IMR-90 (cell line): Measurements from ENCODE around the gene BMP4. TPM values are rescaled to one million over a fixed set of nuclear protein-coding genes. Genes with fewer than 3 reads are reported as not detected.

ENCODE experiments used
- ATAC-seq: fragments of 200-7000 bp; cut with Tn5 transposase; 2 replicates; pipeline ENCODE4 v1.9.1; 2020; ENCODE audit warnings: low read depth, mild to moderate bottlenecking, moderate library complexity
- BruUV-seq: library from RNA; stranded (reverse); fragments of 400-500 nt; replicated peaks from 2 replicates; lab custom pipeline; 2021; lab: Mats Ljungman, UMichigan
- CTCF ChIA-PET: fragments of 300-600 bp; formaldehyde crosslinking; extraction: SDS; loops from one replicate; lab custom pipeline; 2021; ENCODE audit warnings: antibody characterized with exemption; lab: Yijun Ruan, JAX
- POLR2A ChIA-PET: fragments of 300-600 bp; sonication (Branson Sonifier 250); formaldehyde crosslinking; loops from one replicate; lab custom pipeline; 2022; ENCODE audit warnings: antibody characterized with exemption; ENCODE audit not compliant: unreplicated experiment; lab: Charles Lee
- DNase-seq: peaks from one replicate; pipeline ENCODE4 v3.0.0; 2013
- H2AFZ ChIP-seq: replicated peaks from 2 replicates; pipeline ENCODE3; 2013; ENCODE audit warnings: low read length, mild to moderate bottlenecking; ENCODE audit not compliant: poor library complexity
- H2AK5ac ChIP-seq: 2 replicates; pipeline ENCODE4 v1.6.1; 2013; ENCODE audit warnings: low read depth, low read length, inconsistent platforms
- H2AK9ac ChIP-seq: replicated peaks from 2 replicates; pipeline ENCODE3; 2013; ENCODE audit warnings: mild to moderate bottlenecking, low read depth, low read length, moderate library complexity; ENCODE audit not compliant: poor library complexity
- H2BK120ac ChIP-seq: 2 replicates; pipeline ENCODE4 v1.6.1; 2013; ENCODE audit warnings: low read depth, low read length, inconsistent platforms
- H2BK15ac ChIP-seq: 3 replicates; pipeline ENCODE4 v1.6.1; 2013; ENCODE audit warnings: low read depth, low read length, inconsistent platforms
- H2BK20ac ChIP-seq: 2 replicates; pipeline ENCODE4 v1.6.1; 2013; ENCODE audit warnings: low read depth, mild to moderate bottlenecking, inconsistent platforms, low read length, moderate library complexity
- H2BK5ac ChIP-seq: 2 replicates; pipeline ENCODE4 v1.6.1; 2013; ENCODE audit warnings: mild to moderate bottlenecking, low read depth, low read length, inconsistent platforms; ENCODE audit not compliant: poor library complexity, severe bottlenecking
- H3K14ac ChIP-seq: replicated peaks from 2 replicates; pipeline ENCODE4 v1.6.1; 2013; ENCODE audit warnings: low read depth, low read length, inconsistent platforms
- H3K18ac ChIP-seq: 2 replicates; pipeline ENCODE4 v1.6.1; 2013; ENCODE audit warnings: low read depth, low read length, control low read depth
- H3K23ac ChIP-seq: 2 replicates; pipeline ENCODE4 v1.6.1; 2013; ENCODE audit warnings: low read depth, low read length, inconsistent platforms
- H3K27ac ChIP-seq: 2 replicates; pipeline ENCODE4 v1.5.1; 2013; ENCODE audit warnings: mild to moderate bottlenecking, control low read depth, low read length; ENCODE audit not compliant: insufficient read depth
- H3K27me3 ChIP-seq: 2 replicates; pipeline ENCODE4 v1.6.1; 2013; ENCODE audit warnings: low read length; ENCODE audit not compliant: control insufficient read depth, insufficient read depth
- H3K36me3 ChIP-seq: 2 replicates; pipeline ENCODE4 v1.6.1; 2013; ENCODE audit warnings: low read length, mixed read lengths; ENCODE audit not compliant: control insufficient read depth, insufficient read depth
- H3K4ac ChIP-seq: 2 replicates; pipeline ENCODE4 v1.6.1; 2013; ENCODE audit warnings: low read depth, low read length, inconsistent platforms
- H3K4me1 ChIP-seq: 2 replicates; pipeline ENCODE4 v1.6.1; 2013; ENCODE audit warnings: low read length, mixed read lengths; ENCODE audit not compliant: control insufficient read depth, insufficient read depth
- H3K4me2 ChIP-seq: 2 replicates; pipeline ENCODE4 v1.6.1; 2013; ENCODE audit warnings: low read depth, mild to moderate bottlenecking, control low read depth, low read length, moderate library complexity
- H3K4me3 ChIP-seq: 2 replicates; pipeline ENCODE4 v1.5.1; 2013; ENCODE audit warnings: low read depth, mild to moderate bottlenecking, control low read depth, low read length, moderate library complexity; ENCODE audit not compliant: insufficient read depth
- H3K56ac ChIP-seq: 2 replicates; pipeline ENCODE4 v1.6.1; 2013; ENCODE audit warnings: low read length, inconsistent platforms; ENCODE audit not compliant: insufficient read depth; ENCODE audit errors: extremely low read depth
- H3K79me1 ChIP-seq, 2 experiments: 2 replicates each; pipeline ENCODE4 v1.6.1; 2013; ENCODE audit warnings: low read length in 2 of 2, inconsistent platforms in 1 of 2, low read depth in 1 of 2
- H3K9ac ChIP-seq: 2 replicates; pipeline ENCODE4 v1.6.1; 2013; ENCODE audit warnings: low read depth, low read length, control low read depth
- H3K9me1 ChIP-seq: 2 replicates; pipeline ENCODE4 v1.6.1; 2013; ENCODE audit warnings: low read length, inconsistent platforms; ENCODE audit not compliant: insufficient read depth
- H3K9me3 ChIP-seq: 2 replicates; pipeline ENCODE4 v1.6.1; 2013; ENCODE audit warnings: low read length; ENCODE audit not compliant: control insufficient read depth, insufficient read depth
- H4K20me1 ChIP-seq: 2 replicates; pipeline ENCODE4 v1.6.1; 2013; ENCODE audit warnings: low read length, inconsistent platforms; ENCODE audit not compliant: insufficient read depth
- H4K5ac ChIP-seq: 2 replicates; pipeline ENCODE4 v1.6.1; 2013; ENCODE audit warnings: mild to moderate bottlenecking, low read depth, low read length, control low read depth
- H4K8ac ChIP-seq, 2 experiments: 2 replicates each; pipeline ENCODE4 v1.6.1; 2013; ENCODE audit warnings: low read depth in 2 of 2, low read length in 2 of 2, control low read depth in 1 of 2, inconsistent platforms in 1 of 2
- H4K91ac ChIP-seq: 2 replicates; pipeline ENCODE4 v1.6.1; 2013; ENCODE audit warnings: low read depth, low read length, inconsistent platforms; ENCODE audit not compliant: insufficient read depth
- BHLHE40 ChIP-seq: fragments of 150-350 bp; IDR thresholded peaks from 2 replicates; pipeline ENCODE4 v1.6.1; 2016; ENCODE audit warnings: mild to moderate bottlenecking, low read depth, low read length
- CEBPB ChIP-seq: IDR thresholded peaks from 2 replicates; pipeline ENCODE4 v1.6.1; 2012; ENCODE audit warnings: low read depth, low read length, improper control_type of control experiment
- CHD1 ChIP-seq: IDR thresholded peaks from 2 replicates; pipeline ENCODE4 v1.6.1; 2012; ENCODE audit warnings: low read depth, low read length, improper control_type of control experiment
- CTCF ChIP-seq: conservative IDR thresholded peaks from 2 replicates; pipeline ENCODE4 v1.5.1; 2012; ENCODE audit warnings: mild to moderate bottlenecking, low read depth, low read length, improper control_type of control experiment
- ELK1 ChIP-seq: fragments of 150-350 bp; IDR thresholded peaks from 2 replicates; pipeline ENCODE4 v1.6.1; 2016; ENCODE audit warnings: low read depth, mild to moderate bottlenecking, low read length, moderate library complexity, borderline replicate concordance
- FOS ChIP-seq: fragments of 150-350 bp; IDR thresholded peaks from 2 replicates; pipeline ENCODE4 v1.6.1; 2016; ENCODE audit warnings: low read depth, low read length
- MAFK ChIP-seq: IDR thresholded peaks from 2 replicates; pipeline ENCODE4 v1.6.1; 2012; ENCODE audit warnings: low read depth, low read length, improper control_type of control experiment
- MAZ ChIP-seq: IDR thresholded peaks from 2 replicates; pipeline ENCODE4 v1.6.1; 2012; ENCODE audit warnings: low read depth, mild to moderate bottlenecking, low read length, improper control_type of control experiment, moderate library complexity, borderline replicate concordance
- MXI1 ChIP-seq: IDR thresholded peaks from 2 replicates; pipeline ENCODE4 v1.6.1; 2012; ENCODE audit warnings: low read depth, mild to moderate bottlenecking, low read length, moderate library complexity, borderline replicate concordance
- NFE2L2 ChIP-seq: fragments of 150-350 bp; IDR thresholded peaks from 2 replicates; pipeline ENCODE4 v1.6.1; 2016; ENCODE audit warnings: low read depth, mild to moderate bottlenecking, low read length
- POLR2A ChIP-seq: IDR thresholded peaks from 2 replicates; pipeline ENCODE4 v1.6.1; 2012; ENCODE audit warnings: mild to moderate bottlenecking, low read depth, low read length
- RAD21 ChIP-seq: IDR thresholded peaks from 2 replicates; pipeline ENCODE4 v1.6.1; 2012; ENCODE audit warnings: low read length, improper control_type of control experiment
- RCOR1 ChIP-seq: IDR thresholded peaks from 2 replicates; pipeline ENCODE4 v1.6.1; 2012; ENCODE audit warnings: mild to moderate bottlenecking, low read length, improper control_type of control experiment; ENCODE audit not compliant: insufficient replicate concordance
- RFX5 ChIP-seq: IDR thresholded peaks from 2 replicates; pipeline ENCODE4 v1.8.0; 2012; ENCODE audit warnings: low read depth, mild to moderate bottlenecking, low read length, moderate library complexity
- SMC3 ChIP-seq: fragments of 150-350 bp; IDR thresholded peaks from 2 replicates; pipeline ENCODE4 v1.6.1; 2016; ENCODE audit warnings: low read depth, mild to moderate bottlenecking, antibody characterized with exemption, low read length, moderate library complexity
- USF2 ChIP-seq: fragments of 150-350 bp; IDR thresholded peaks from 2 replicates; pipeline ENCODE4 v1.6.1; 2017; ENCODE audit warnings: mild to moderate bottlenecking, antibody characterized with exemption, low read length, low read depth
- WGBS, 2 experiments: methylation state at CpG; one replicate each; pipeline versions ENCODE4 v1.1.5 to v1.1.7; 2013; ENCODE audit warnings: missing lambda C conversion rate in 2 of 2; ENCODE audit not compliant: insufficient read length in 1 of 2; ENCODE audit errors: extremely low coverage in 2 of 2; 5-methylcytosine and 5-hydroxymethylcytosine counted together
- dilution Hi-C: fragments of 300-500 bp; cut with HindIII; formaldehyde crosslinking; loops from one replicate; pipeline ENCODE4 v1.14.3; 2018; ENCODE audit warnings: low sequenced_read_pairs; ENCODE audit not compliant: unreplicated experiment
- in situ Hi-C: fragments of 300-500 bp; cut with MboI; formaldehyde crosslinking; loops from 3 replicates; pipeline ENCODE4 v1.14.3; 2019; ENCODE audit warnings: low sequenced_read_pairs, inconsistent platforms, mixed read lengths
- intact Hi-C: fragments of 100-400 bp; cut with micrococcal nuclease; formaldehyde crosslinking; loops from 2 replicates; pipeline ENCODE4 v1.10.0; 2022
- polyA plus RNA-seq, 3 experiments: library from polyadenylated mRNA; depleted of rRNA; stranded (reverse); fragments of >200 nt; gene quantifications; 2 replicates each; pipeline ENCODE4 v1.2.3, GENCODE V29; 2012; ENCODE audit warnings: low replicate concordance in 1 of 3
- total RNA-seq: library from RNA; depleted of rRNA; stranded (reverse); fragments of >200 nt; gene quantifications from 2 replicates; pipeline ENCODE4 v1.2.3, GENCODE V29; 2012

The BMP4 gene
- total and polyA plus RNA-seq, 2 of the 4 experiments (the other 2 are of a cell fraction) = 3.4 to 4.2 TPM

- Histone ChIP-seq H3K27me3 (no peaks in the 10 kb centered on the region; the same call in 1 of the 2 replicates), H2AFZ (no peak overlapping the region), H4K8ac (no peak overlapping the region), H2BK5ac (no peak overlapping the region), H2BK20ac (no peak overlapping the region), H2AK9ac (no peak overlapping the region), H3K18ac (no peak overlapping the region), H3K79me1 (no peaks in the 10 kb centered on the region), H3K9me3 (peaks cover 11% of the 10 kb centered on the region), H3K23ac (no peak overlapping the region), H4K5ac (no peak overlapping the region), H3K9ac (no peak overlapping the region), H2BK15ac (no peak overlapping the region), H2BK120ac (no peak overlapping the region), H3K27ac (no peak overlapping the region), H3K36me3 (no peaks in the 10 kb centered on the region), H3K14ac (no peak overlapping the region), H2AK5ac (no peak overlapping the region), H3K9me1 (no peaks in the 10 kb centered on the region), H4K20me1 (no peaks in the 10 kb centered on the region), H3K56ac (no peak overlapping the region), H3K4me3 (no peak overlapping the region), H3K4me2 (no peak overlapping the region), H3K4ac (no peak overlapping the region), H3K4me1 (no peaks in the 10 kb centered on the region), H4K91ac (no peak overlapping the region)
- in situ Hi-C loops (no loop called here), intact Hi-C loops (no loop called here), dilution Hi-C loops (no loop called here)
- no CpG with 5 or more reads among the region's 2 CpGs for WGBS, 2 experiments
- no TSS peak for BruUV-seq
- no peak for DNase-seq
- ATAC-seq = no peak
- ChIA-PET CTCF (no interaction called here), POLR2A (no interaction called here)
- TF ChIP-seq RCOR1 (no peak), NFE2L2 (no peak), ELK1 (no peak), RFX5 (no peak), CHD1 (no peak), MAFK (no peak), FOS (no peak), USF2 (no peak), CTCF (no peak), BHLHE40 (no peak), MXI1 (no peak), MAZ (no peak), CEBPB (no peak), SMC3 (no peak), POLR2A (no peak), RAD21 (no peak)
Observed at GRCh38 chr14:53908416-53908815, 48.2 kb downstream of the BMP4 start.
